Activated T-helper 1 cell treated with Interleukin-2 at 50 U/mL for 16 hours (primary cell): ENCODE results near the gene H1-8.
"Not testable (repeated sequence)": the region's sequence is repeated elsewhere in the genome, so short reads cannot be mapped to it uniquely, and the experiment has no call there.

Experiments
- DNase-seq: peaks from one replicate; pipeline ENCODE4 v3.0.0-alpha.2; 2020; ENCODE audit warnings: low read depth

Gene H1-8

DNA sequence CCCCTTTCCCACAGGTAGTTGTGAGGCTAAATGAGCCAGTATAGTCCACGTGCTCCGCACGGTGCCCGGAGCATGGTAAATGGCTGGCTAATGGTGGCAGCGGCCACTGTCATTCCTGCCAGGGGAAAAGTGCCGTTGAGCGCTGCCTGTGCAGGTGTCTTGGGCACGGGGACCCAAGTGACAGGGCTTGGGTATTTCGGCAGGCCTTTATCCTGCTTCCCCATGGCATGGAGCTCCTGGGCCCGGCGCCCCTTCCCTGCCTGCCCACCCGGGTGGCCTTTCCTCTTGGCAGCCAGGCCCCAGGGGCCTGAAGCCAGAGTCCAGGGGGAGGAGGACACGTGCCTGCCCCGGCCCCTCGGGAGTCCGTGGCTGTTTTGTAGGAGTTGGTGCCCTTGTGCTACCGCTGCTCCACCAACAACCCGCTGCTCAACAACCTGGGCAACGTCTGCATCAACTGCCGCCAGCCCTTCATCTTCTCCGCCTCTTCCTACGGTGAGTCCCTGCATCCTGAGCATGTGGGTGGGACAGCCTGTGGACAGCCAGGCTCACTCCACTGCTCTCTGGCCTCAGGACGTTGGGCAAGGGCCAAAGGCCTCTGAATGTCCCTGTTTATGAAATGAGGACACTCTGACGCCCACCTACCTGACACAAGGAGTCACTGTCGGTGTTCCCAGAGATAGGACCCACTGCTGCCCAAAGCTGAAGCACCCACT is 27.7 kb upstream of the H1-8 start:
- not testable (repeated sequence) for DNase-seq

DNA sequence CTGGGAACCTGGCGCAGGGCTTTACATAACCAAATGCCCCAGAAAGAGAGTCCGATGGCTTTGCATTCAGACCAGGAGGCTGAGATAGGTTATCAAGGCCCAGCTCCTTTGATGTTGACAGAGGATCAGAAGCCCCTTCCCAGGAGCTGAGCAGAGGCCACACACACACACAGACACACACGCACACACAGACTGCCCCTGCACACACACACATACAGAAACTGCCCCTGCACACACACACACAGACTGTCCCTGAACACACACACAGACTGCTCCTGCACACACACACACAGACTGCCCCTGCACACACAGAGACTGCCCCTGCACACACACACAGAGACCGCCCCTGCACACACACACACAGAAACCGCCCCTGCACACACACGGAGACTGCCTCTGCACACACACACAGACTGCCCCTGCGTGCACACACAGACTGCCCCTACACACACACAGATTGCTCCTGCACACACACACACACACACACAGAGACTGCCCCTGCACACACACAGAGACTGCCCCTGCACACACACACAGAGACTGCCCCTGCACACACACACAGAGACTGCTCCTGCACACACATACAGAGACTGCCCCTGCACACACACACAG is 27.0 kb upstream of the H1-8 start:
- DNase-seq = not testable (repeated sequence)

DNA sequence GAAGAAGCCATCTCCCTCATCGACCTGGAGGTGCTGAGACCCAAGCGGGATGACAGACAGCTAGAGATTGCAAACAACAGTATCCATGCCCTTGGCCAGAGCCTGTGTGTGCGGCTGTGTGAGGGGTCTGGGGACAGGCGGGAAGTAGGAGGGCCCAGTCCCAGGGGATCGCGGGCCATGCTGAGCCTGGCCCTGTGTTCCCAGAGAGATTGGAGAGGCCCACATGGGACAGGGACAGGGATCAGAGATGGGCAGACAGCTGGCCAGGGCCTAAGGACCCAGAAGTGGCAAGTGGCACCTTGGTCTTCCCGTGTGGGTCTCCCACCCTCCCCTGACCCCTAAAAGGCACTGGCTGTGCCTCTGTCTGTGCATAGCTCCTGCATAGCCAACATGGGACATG is 25.5 kb upstream of the H1-8 start:
- DNase-seq = no peak

DNA sequence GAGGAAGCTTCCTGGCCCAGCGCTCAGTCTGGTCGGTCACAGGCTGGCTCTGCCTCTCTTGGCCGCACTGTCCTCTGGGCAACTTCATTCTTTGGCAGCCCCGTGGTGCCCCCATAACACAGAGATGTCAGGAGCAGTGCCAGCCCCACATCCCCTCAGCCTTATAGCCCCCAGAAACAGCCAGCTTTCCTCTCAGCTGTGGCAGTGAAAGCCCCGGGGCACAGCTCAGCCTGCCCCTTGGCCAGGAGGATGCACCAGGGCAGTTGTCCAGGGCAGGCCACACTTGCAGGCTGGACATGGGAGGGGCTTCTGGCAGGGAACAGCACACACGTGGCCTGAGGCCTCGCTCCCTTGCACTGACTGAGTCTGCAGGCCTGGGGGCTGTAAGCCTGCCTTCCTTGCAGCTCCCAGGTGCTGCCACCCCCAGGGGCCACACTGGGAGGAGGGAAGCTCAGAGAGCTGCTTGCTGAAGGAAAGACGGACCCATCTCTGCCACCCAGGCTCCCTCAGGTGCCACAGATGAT is 24.9 kb upstream of the H1-8 start:
- DNase-seq = no peak

DNA sequence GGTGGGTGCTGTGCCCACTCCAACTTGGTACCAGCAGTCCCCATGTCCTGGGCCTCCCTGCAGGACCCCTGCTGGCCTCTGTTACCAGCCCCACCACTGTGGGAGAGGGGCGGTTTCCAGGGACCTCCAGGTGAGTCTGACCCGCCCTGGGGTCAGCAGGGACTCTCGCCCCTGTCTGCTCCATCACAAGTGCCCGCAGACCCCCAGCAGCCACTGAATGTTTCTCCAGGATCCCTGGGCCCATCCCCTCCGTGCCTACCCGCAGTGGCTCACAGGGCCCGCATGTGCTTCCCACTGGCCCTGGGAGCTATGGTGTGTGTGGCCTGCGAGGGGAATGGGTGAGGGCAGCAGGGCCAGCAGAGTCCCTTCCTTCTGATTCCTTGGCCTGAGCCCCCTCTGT is 24.4 kb upstream of the H1-8 start:
- no peak for DNase-seq

DNA sequence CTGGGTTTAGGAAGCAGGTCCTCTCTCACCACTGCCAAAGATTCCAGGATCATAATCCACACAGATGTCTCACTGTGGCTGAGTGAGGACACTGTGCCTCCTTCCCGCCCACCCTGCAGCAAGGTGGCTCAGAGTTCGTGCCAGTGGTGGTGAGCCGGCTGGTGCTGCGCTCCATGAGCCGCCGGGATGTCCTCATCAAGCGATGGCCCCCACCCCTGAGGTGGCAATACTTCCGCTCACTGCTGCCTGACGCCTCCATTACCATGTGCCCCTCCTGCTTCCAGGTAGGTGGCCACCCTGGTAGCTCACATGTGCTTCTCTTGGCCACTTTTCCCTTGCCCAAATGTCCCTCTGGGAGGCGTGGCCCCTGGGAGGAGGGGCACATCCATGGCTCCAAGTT is 23.5 kb upstream of the H1-8 start:
- no peak for DNase-seq

DNA sequence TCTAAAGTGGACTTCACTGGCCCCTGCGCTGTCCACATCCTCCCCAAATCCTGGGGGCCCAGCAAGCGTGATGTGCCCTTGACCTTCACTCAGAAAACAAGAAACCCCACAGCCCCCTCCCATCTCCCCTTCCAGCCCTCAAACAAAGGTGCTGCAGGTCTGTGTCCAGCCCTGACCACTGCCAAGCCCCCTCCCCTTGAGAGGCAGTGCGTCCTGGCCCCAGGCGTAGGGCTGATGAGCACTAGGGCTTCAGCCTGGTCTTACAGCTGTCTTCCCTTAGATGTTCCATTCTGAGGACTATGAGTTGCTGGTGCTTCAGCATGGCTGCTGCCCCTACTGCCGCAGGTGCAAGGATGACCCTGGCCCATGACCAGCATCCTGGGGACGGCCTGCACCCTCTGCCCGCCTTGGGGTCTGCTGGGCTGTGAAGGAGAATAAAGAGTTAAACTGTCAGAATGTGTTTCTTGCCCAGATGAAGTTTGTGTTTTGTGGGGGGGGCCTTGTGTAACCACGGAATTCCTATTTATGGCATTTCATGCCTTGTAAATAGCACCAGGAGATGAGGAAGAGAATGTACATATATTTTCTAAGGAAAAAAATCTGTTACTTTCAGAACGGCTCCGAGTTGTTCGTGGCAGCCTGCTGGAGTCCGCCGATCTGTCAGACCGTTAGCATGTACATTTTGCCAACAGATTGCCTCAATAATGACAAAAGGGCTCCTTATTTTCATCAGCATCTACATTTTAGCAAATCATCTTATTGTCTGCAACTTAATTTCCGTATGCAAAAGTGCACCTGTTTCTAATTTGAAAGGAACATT is 22.9 kb upstream of the H1-8 start:
- DNase-seq = no peak

DNA sequence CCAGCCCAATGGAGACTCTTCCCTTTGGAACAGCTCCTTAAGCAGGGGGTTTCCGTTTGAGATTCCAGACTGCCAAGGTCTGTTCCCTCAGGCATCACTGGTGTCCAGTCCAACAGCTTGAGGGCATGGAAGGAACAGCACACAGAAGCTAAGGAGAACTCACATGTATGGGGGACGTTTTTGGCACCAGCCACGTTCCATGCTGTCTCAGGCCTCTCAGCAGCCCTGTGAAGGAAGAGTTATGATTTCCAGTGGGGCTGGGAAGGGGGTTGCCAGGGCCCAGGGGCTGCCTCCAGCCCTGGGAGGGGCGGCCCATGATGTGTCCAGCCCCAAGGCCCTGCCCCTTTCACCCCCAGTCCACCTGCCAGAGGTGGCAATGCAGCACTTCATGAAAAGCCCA is 22.0 kb upstream of the H1-8 start:
- DNase-seq = no peak

DNA sequence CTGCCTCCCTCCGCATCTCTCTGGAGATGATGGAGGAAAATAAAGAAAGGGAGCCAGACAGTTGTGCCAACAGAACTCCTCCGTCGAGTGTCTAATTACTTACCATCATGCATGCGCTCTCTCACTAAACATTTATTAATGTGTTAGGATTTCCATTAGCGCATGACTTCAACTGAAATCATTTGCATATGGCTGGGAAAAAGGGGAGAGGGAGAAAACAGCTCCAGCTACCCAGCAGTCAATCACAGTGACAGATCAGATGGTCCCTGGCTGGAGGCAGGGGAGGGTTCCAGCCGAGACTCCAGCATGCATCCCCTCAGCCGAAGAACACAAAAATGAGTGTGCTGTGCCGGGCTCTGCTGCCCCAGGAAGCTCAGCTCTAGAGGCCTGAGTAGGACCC is 21.4 kb upstream of the H1-8 start:
- DNase-seq = no peak

DNA sequence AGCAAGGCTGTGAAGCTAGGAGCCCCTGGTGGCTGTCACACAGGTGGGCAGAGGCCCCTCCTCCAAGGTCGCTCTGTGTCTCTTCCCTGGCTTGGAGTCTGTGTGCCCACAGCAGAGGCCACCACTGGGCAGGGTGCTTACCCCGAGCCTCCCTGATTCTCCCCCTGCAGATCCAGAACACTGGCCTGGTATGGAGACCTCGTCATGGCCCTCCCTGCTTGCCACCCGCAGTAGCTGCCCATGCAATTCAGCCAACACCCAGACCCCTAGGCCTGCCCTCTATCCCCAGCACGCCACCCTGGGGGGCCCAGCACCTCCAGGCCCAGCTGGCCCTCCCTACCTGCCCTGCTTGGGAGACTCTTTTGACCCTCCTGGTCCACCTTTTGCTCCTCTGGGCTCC is 20.0 kb upstream of the H1-8 start:
- DNase-seq = no peak

DNA sequence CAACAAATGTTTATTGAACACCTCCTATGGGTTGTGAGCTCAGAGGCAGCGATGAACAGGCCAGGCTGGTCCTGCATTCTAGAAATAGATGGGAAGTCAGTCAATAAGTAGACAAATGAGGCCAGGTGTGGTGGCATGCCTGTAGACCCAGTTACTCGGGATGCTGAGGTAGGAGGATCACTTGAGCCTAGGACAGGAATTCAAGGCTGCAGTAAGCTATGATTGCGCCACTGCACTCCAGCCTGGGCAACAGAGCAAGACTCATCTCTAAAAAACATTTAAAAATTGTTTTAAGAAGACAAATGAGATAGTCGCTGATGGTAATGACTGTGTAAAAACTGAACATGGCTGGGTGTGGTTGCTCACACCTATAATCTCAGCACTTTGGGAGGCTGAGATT is 18.9 kb upstream of the H1-8 start:
- DNase-seq = no peak

DNA sequence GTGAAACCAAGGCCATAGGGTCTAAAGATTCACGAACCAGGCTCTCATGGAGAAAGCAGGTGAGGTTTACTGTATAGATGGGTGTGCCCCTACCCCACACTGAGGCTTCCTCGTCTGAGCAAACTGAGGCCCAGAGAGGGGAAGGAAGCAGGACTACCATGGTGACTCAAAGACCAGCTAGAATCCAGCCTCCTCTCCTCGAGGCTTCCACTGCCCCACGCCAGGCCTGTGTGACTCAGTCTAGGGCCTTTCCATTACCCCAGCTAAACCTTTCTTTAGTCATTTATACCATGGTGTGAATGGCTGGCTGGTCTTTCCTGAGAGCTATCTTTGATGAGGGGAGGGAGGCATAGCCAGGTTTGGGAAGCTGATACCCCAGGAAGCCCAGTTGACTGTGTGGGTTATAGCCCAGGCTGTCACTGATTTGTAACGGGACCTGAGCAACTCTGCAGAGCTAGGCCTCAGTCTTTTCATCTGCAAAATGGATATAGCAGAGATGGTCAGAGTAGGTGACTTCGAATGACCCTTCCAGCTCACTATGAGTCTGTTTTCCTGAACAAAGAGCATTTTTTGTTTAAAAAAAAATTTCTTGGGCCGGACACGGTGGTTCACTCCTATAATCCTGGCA is 17.5 kb upstream of the H1-8 start:
- no peak for DNase-seq

DNA sequence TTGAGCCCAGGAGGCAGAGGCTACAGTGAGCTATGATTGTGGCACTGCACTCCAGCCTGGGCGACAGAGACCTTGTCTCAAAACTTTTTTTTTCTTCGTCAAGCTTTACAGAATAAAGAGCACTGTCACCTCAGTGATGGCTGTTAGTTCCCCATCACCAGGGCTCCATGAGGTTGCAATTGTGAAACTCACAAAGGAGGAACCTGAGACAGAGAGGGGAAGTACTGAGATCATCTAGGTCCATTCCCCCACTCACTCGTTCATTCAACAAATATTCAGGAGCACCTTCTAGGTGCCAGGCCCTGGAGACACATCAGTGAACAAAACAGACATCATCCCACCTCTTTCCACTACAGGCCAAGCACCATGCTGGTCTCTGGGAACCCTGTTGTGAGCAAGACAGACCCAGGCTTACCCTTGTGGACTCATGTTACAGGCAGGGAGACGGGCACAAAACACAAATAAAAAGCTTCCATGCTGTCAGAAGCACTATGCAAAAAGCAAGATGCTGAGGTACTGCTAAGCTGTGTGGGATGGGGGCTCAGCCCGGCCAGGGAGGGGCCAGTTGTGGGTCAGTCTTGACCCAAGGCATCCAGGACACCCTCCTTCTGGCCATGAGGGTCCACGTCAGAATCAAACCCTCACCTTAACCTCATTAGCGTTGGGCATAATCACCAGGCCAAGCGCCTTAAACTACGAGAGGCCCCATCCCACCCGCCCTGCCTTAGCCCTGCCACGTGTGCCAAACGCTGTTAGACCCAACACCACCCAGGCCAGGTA is 16.7 kb upstream of the H1-8 start:
- DNase-seq = no peak

DNA sequence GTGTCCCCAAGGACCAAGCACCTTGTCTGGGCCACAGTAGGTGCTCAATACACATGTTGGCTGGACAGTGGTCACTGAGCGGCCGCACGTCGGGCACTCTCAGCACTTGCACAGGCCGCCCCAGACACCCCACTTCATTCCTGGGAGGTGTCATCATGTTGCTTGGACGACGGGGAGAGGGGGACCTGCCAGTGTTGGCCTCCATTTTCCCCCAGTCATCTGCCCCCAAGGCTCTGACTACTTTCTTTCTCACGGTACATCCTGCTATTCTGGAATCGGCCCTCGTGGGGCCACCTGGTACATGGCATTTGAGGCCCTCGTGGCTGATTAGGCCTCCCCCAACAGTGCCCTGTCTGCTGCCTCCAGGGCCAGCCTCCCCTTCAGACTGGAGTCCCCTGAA is 15.7 kb upstream of the H1-8 start:
- DNase-seq = no peak

DNA sequence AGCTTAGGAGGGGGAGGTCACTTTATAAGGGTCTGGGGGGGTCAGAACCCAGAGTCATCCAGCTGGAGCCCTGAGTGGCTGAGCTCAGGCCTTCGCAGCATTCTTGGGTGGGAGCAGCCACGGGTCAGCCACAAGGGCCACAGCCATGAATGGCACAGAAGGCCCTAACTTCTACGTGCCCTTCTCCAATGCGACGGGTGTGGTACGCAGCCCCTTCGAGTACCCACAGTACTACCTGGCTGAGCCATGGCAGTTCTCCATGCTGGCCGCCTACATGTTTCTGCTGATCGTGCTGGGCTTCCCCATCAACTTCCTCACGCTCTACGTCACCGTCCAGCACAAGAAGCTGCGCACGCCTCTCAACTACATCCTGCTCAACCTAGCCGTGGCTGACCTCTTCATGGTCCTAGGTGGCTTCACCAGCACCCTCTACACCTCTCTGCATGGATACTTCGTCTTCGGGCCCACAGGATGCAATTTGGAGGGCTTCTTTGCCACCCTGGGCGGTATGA is 14.3 kb upstream of the H1-8 start, which contains the start of gene RHO:
Gene RHO (plus strand): TSS at position 51 of the 512 bp plus-strand sequence. CDS start 95 bp downstream, at position 146.
- no peak for DNase-seq

DNA sequence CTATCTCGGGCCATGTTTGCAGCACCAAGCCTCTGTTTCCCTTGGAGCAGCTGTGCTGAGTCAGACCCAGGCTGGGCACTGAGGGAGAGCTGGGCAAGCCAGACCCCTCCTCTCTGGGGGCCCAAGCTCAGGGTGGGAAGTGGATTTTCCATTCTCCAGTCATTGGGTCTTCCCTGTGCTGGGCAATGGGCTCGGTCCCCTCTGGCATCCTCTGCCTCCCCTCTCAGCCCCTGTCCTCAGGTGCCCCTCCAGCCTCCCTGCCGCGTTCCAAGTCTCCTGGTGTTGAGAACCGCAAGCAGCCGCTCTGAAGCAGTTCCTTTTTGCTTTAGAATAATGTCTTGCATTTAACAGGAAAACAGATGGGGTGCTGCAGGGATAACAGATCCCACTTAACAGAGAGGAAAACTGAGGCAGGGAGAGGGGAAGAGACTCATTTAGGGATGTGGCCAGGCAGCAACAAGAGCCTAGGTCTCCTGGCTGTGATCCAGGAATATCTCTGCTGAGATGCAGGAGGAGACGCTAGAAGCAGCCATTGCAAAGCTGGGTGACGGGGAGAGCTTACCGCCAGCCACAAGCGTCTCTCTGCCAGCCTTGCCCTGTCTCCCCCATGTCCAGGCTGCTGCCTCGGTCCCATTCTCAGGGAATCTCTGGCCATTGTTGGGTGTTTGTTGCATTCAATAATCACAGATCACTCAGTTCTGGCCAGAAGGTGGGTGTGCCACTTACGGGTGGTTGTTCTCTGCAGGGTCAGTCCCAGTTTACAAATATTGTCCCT is 13.4 kb upstream of the H1-8 start:
- DNase-seq = no peak

DNA sequence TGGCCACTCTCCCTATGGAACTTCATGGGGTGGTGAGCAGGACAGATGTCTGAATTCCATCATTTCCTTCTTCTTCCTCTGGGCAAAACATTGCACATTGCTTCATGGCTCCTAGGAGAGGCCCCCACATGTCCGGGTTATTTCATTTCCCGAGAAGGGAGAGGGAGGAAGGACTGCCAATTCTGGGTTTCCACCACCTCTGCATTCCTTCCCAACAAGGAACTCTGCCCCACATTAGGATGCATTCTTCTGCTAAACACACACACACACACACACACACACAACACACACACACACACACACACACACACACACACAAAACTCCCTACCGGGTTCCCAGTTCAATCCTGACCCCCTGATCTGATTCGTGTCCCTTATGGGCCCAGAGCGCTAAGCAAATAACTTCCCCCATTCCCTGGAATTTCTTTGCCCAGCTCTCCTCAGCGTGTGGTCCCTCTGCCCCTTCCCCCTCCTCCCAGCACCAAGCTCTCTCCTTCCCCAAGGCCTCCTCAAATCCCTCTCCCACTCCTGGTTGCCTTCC is 12.7 kb upstream of the H1-8 start:
- DNase-seq = no peak

DNA sequence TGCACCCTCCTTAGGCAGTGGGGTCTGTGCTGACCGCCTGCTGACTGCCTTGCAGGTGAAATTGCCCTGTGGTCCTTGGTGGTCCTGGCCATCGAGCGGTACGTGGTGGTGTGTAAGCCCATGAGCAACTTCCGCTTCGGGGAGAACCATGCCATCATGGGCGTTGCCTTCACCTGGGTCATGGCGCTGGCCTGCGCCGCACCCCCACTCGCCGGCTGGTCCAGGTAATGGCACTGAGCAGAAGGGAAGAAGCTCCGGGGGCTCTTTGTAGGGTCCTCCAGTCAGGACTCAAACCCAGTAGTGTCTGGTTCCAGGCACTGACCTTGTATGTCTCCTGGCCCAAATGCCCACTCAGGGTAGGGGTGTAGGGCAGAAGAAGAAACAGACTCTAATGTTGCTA is 12.2 kb upstream of the H1-8 start:
- DNase-seq = no peak

DNA sequence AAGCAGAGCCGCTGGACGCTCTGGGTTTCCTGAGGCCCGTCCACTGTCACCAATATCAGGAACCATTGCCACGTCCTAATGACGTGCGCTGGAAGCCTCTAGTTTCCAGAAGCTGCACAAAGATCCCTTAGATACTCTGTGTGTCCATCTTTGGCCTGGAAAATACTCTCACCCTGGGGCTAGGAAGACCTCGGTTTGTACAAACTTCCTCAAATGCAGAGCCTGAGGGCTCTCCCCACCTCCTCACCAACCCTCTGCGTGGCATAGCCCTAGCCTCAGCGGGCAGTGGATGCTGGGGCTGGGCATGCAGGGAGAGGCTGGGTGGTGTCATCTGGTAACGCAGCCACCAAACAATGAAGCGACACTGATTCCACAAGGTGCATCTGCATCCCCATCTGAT is 11.3 kb upstream of the H1-8 start:
- no peak for DNase-seq

DNA sequence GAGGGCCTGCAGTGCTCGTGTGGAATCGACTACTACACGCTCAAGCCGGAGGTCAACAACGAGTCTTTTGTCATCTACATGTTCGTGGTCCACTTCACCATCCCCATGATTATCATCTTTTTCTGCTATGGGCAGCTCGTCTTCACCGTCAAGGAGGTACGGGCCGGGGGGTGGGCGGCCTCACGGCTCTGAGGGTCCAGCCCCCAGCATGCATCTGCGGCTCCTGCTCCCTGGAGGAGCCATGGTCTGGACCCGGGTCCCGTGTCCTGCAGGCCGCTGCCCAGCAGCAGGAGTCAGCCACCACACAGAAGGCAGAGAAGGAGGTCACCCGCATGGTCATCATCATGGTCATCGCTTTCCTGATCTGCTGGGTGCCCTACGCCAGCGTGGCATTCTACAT is 10.7 kb upstream of the H1-8 start:
- DNase-seq = no peak
